Stromal cell of bone marrow (primary cell): ENCODE results near the gene CCR8.
"Not testable (repeated sequence)": the region's sequence is repeated elsewhere in the genome, so short reads cannot be mapped to it uniquely, and the experiment has no call there.

Experiments used
- DNase-seq: peaks from one replicate; pipeline ENCODE4 v3.0.0-alpha.2; 2012; ENCODE audit warnings: low read depth

Gene CCR8

DNA sequence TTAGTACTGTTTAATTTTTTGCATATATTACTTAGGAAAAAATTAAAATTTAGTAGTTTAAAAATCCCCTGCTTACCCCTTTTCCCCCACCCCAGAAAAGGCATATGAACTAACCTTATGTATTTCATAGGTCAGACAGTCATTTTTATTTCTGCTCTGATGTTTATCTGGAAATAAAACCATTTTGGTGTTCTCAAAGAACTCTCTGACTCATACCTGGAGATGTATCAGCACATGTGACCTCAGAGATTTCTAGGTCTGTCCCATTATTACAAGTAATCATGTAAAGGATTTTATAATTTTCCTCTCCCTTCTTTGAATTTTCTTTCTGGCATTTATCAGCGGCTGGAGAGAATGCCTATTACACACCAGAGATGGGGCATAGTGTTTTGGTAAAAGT lies 14.1 kb upstream of the CCR8 start:
- DNase-seq: no peak

DNA sequence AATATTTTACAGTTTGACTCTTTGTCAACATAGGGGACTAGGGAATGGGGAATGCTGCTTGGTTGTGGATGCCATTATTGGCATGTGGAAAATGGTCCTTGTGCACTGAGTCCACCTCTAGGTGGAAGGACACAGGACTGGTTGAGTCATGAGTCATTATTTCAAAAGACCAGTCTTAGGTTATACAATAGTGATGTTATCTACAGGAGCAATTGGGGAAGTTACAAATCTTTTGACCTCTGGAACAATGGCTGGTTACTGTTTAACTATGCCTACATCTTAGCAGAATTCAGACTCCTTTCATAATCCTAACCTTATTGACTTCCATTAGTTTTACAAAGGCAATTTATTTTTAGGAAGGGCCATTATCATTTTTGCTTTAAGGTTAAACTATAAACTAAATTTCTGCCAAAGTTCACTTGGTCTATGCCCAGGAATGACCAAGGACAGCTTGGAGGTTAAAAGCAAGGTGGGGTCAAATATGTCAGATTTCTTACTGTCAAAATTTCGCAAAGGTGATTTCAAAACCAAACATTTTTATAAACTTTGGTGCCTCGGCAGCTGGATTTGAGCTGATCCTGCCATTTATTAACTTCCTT lies 11.8 kb upstream of the CCR8 start:
- no peak for DNase-seq

DNA sequence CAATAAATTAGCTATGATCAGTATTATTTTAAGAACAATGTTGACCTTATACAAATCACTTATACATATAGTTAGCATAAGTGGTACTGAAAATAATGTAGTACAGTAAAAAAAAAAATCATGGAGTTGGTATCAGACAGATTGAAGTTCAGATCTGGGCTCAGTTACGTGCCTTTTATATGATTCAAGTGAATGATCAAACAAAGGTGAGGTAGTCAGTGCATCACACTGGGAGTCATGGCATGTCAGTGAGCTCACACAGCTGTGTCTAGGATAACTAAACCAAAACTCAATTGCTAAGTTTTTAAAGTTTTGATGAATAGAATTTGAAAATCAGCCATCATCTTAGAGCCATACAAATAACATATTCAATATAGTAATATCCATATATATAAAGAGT lies 11.2 kb upstream of the CCR8 start:
- DNase-seq: no peak

DNA sequence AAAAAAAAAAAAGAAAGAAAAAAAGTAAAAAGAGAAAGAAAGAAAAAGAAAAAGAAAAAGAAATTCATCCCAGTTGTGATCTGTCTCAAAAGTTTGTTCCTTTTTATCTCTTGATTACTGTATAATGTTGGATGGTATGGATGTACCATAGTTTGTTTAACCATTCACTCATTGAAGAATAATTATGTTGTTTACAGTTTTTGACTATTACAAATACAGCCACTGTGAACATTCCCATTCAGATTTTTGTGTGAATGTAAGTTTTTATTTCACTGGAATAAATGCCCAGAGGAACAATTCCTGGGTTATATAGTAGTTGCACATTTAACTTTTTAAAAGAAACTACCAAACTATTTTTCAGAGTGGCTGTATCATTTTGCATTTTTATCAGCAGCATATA lies 10.3 kb upstream of the CCR8 start:
- no peak for DNase-seq

DNA sequence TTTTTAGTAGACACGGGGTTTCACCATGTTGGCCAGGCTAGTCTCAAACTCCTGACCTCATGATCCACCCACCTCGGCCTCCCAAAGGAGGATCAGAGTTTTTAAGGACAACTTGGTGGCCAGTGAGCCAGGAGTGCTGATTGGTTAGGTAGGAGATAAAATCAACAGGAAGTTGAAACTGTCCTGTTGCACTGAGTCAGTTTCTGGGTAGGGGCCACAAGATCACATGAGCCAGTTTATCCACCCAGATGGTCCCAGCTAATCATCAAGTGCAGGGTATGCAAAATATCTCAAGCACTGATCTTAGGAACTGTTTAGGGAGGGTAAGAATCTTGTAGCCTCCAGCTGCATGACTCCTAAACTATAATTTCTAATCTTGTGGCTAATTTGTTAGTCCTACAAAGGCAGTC lies 7.9 kb upstream of the CCR8 start:
- DNase-seq: not testable (repeated sequence)

DNA sequence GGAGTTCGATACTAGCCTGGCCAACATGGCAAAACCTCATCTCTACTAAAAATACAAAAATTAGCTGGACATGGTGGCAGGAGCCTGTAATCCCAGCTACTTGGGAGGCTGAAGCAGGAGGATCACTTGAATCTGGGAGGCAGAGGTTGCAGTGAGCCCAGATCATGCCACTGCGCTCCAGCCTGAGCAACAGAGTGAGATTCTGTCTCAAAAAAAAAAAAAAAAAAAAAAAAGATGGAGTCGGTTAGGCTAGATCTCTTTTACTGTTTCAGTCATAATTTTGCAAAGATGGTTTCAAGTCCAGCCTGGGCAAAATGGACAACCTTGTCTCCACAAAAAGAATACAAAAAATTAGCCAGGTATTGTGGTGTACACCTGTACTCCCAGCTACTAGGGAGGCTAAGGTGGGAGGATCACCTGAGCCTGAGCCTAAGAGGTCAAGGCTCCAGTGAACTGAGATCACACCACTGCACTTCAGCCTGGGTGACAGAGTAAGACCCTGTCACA lies 7.2 kb upstream of the CCR8 start:
- DNase-seq: not testable (repeated sequence)

DNA sequence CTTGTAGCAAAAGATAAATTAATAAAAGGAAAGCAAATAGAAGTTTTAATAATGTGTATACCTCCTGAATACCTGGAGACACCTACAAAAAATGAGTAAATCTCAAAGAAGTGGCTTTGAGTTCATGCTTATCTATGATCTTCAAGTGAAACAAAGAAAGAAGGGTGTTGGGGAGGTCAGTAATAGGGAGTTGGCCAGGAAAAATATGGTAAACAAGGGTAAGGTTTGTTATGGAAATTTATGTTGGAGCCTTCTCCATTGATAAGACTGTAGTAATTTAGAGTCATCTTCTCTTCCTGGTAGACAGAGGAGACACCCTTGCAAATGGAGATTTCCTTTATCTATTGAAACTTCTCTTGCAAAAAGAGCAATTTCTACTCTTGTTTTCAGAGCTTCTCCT lies 6.6 kb upstream of the CCR8 start:
- DNase-seq: no peak

DNA sequence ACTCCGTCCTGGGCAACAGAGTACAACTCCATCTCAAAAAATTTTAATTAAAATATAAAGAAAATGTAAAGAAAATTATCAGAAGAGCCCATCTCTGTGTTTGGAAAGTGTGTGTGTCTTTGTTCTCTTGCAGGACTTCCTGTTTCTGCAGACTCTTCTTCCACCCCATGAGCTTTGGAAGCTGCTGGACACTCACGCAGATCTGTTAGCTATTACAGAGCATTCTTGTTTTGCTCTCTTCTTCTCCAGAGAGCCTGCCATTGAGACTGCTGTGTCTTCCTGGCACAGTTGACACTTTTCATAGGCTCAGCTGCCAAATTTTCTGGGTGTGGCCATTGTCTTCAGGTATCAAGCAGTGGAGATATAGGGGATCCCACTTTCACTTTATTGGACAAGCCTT lies 6.0 kb upstream of the CCR8 start:
- no peak for DNase-seq

DNA sequence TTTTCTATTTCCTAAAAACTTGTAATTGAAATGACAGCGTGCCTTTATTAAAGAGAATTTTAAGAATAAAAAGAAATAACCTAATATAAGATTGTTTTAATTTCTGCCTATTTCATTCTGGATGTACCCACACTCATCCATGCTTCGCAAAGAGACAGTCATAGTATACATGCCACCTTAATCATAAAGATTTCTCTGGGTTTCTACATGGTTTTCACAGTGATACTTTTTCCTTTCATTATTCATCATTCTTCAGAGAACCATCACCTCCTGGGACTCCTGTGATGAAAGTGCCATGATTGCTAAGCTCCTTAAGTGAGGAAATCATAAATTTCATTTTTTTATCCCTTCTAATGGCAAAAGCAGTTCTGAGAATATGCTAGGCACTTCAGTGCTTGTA lies 4.3 kb upstream of the CCR8 start:
- DNase-seq: no peak

DNA sequence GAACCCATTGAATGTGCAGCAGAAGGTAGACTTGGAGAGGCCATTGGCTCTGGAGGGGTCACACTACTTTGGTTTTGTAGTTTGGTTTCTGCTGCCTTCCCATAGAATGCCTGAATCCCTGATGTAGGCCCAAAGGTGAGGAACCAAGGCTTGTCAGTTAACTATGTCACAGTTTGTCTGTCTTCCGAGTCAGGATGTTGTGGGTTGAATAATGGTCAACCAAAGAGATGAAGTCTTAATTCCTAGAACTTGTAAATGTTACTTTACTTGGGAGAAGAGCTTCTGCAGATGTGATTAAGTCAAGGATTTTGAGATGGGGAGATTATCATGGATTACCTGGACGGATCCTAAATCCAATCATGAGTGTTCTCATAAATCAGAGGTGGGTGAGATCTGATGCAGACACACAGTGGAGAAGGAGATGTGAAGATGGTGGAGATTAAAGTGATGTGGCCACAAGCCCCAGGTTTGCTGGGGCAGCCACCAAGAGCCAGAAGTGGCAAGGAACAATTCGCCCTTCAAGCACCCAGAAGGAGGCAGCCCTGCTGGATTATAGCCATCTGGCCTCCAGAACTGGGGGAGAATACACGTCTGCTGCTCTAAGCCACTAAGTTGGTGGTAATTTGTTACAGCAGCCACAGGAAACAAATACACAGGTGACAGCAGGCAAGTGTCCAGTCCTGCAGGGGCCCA lies 2.3 kb upstream of the CCR8 start:
- no peak for DNase-seq

DNA sequence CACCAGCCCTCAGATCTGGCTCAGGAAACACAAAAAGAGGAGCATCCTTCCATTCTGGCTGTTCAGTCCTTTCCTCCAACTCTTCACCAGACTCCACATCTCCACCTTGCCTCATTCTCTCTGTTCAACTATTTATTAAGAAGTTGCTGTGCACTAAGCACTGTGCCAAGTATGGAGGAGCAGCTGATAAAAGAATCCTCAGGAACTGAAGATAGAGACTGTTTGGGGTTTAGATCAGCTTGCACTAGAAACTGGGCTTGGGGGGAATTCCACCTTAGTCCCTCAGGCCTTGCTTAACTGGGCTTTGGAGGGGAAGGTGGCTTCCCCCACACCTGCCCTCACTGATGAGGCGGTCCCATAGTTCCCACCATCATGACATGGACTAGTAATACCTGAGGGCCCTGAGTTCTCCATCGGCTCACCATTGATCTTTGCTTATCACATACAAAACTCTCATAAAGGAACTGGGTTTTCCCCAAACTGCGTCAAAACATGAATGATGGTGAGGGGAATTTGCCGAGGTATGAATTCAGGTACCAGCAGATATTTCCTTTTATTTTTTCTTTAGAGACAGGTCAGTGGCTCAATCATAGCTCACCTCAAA lies 1.7 kb upstream of the CCR8 start:
- no peak for DNase-seq

DNA sequence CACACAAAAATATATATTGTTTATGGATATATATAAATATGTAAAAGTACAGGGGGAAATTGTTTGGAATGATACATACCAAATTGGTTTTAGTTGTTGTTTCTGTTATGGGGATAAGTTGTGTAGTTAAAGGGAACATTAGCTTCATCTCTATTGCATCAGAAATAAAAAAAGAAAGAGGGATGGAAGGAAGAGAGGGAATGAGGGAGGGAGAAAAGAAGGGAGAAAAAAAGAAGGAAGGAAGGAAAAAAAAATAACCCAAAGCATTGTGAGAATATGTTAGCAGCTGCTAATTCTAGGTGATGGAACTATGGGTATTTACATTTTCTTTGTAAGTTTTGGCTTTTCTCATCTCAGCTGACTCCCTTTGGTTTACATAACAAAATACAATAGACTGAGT lies 1.3 kb downstream of the CCR8 start:
- DNase-seq: no peak

DNA sequence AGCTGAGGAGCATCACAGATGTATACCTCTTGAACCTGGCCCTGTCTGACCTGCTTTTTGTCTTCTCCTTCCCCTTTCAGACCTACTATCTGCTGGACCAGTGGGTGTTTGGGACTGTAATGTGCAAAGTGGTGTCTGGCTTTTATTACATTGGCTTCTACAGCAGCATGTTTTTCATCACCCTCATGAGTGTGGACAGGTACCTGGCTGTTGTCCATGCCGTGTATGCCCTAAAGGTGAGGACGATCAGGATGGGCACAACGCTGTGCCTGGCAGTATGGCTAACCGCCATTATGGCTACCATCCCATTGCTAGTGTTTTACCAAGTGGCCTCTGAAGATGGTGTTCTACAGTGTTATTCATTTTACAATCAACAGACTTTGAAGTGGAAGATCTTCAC lies 3.0 kb downstream of the CCR8 start:
- no peak for DNase-seq

DNA sequence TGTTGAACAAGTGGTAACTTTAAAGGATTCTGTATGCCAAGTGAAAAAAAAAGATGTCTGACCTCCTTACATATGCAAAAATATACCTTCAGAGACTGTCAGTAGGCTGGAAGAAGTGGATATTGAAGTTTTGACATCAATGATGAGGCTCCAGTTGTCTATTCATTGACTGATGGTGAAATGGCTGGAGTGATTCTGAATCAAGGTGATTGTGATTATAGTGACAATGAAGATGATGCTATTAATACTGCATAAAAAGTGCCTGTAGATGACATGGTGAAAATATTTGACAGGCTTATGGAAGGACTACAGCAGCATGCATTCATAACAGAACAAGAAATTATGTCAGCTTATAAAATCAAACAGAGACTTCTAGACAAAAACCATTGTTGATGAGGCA lies 4.1 kb downstream of the CCR8 start:
- no peak for DNase-seq

DNA sequence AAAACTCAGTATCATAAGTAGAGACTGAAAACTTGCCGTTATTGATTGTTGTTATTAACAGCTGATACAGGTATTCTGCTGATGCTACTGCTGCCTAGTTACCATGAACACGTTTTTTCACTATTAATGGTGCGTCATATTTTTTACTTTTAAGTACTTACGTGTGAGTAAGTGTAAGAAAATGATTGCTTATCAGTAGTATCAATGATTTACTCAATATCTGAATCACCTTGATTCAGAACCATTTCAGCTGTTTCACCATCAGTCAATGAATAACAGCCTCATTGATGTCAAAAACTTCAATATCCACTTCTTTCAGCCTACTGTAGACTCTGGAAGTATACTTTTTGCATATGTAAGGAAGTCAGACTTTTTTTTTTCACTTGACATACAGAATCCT lies 4.7 kb downstream of the CCR8 start:
- no peak for DNase-seq

DNA sequence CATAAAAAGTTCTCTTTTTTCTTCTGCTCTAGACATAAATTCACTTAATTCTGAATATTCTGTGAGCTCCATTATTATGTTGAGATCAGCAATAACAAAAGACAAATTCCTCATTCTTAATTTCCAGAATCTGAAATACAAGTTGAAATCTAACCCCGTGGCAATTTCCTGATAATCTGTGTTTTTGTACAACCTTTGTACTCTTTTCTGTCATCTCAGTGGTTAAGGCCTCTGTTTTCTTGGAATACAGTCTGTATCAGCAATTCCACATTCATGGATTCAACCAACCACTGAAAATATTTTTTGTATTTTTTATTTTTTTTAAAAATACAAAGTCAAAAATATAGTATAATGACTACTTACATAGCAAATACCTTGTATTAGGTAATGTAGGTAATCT lies 8.7 kb downstream of the CCR8 start:
- no peak for DNase-seq

DNA sequence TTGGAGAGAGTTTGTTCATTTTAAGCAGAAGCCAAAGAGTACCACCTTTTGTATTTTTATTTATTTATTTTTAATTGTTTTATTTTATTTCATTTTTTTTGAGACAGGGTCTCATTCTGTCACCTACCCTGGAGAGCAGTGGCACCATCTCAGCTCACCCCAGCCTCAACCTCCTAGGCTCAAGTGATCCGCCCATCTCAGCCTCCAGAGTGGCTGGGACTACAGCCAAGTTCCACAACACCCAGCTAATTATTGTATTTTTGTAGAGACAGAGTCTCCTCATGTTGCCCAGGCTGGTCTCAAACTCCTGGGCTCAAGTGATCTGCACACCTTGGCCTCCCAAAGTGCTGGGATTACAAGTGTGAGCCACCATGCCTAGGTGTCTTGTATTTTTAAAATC lies 9.6 kb downstream of the CCR8 start:
- no peak for DNase-seq

DNA sequence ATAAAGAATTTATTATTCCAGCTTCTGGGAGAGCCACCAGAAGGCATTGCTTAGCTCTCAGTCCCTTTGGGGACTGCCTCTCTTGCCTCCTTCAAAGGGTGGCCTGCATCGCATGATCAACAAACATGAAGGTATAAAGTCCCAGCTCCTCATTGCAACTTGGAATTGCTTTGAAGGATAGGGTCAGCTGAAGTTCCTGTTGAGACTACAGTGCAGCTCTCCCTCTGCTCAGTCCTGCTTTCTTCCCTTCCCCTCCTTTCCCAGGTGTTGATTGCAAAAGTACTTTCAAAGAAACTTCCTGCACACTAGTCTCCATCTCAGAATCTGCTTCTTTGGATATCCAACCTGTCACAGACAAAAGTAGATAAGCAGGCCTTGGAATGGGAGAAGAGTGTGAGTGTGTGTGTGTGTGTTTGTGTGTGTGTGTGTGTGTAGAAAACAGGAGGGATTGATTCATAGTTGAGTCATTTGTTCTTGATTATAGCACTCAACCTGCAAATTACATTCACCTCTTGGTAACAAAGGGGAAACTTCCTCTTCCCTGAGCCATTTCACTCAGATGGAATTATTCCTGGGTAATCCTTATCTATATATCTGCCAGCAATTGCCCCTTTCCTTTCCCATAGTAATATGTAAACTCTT lies 13.7 kb downstream of the CCR8 start:
- DNase-seq: no peak

DNA sequence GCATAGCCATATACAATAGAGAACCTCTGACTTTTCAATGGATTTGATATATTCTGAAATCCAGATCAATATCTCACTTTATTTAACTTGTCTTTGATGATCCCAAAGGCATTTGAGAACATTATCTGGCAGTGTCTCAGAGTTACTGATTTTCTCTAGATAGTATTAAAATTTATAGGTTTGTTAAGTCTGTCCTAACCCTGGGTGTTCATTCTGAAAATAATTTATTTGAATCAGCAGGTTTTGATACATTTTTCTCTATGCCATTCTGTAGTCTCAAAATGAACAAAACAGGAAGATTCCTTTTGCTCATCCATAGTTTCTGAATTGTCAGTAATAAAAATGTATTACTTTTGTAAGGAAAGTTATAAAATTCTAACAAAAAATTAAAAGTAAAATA lies 14.3 kb downstream of the CCR8 start:
- no peak for DNase-seq

DNA sequence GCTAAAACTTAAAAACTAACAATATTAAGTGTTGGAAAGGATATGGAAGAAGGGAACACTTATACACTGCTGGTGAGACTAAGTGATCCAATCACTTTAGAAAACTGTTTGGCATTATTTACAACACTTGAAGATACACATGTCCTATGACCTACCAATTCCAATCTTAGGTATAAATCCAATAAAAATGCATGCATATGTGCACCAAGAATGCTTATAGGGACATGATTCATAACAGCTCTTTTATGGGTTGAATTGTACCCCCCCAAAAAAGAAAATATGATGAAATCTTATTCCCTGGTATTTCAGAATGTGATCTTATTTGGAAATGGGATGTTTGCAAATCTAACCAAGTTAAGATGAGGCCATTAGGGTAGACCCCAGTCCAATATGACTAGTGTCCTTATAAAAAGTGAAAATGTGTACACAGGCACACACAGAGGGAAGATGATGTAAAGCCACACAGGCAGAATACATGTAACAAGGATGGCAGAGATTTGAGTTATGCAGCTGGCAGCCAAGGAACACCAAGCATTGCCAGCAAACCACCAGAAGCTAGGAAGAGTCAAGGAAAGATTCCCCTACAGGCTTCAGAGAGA lies 15.3 kb downstream of the CCR8 start:
- DNase-seq: no peak

DNA sequence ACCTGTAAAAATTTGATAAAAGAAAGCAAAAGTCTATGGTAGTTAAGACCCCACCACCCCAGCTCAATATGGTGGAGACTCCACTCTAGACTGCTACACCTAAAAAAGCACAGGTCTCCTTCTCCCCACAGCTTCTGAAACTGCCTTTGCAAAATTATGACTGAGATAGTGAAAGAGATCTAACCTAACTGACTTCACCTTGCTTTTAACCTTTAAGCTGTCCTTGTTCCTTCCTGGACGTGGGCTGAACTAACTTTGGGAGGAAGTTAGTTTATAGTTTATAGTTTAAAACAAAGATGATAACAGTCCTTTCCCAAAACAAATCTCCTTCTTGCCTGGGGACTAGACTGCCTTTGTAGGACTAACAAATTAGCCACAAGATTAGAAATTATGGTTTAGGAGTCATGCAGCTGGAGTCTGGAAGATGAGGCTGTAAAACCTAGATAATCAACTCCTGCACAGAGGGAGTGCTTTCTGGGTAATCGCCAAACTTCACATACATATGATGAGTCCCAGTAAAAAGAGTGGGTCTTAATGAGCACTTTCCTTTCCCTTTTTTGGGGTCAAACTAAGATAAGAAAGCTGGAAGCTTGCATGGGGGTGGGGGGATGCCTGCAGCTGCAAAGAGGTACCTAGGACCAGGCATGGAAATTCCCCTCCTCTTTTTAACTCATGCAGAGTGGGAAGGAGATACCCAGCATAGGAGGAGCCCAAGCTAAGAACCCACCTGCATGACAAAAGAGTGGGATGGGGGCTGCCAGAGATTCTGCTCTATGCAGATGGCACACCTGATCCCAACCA lies 17.5 kb downstream of the CCR8 start:
- DNase-seq: no peak

DNA sequence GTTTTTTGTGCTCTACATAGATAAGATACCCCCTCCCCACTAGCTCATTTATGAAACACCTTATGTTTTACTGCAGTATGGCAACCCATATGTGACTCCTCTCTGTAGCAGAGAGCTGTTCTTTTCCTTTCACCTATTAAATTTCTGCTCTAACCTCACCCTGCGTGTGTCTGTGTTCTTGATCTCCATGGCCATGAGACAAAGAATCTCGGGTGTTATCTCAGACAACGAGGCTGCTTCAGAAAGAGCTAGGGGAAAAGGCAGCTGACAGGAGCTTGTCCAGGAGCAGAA lies 18.0 kb downstream of the CCR8 start:
- DNase-seq: no peak
